Measurements from ENCODE around the gene SEC63.
A peak's percentile ranks its signal among the peaks of the same experiment; 100 is the strongest.
"Not testable (repeated sequence)": the region's sequence is repeated elsewhere in the genome, so short reads cannot be mapped to it uniquely, and the experiment has no call there.

Gene SEC63

GRCh38 chr6:107862383-107862782 is 95.6 kb downstream of the SEC63 start:
- DNase-seq (ENCODE audit: low spot score), result no peak

- not testable (repeated sequence) for DNase-seq (ENCODE audit: low spot score)
These were observed 97.0 kb downstream of the SEC63 start for GRCh38 chr6:107860963-107861362.

GRCh38 chr6:107860144-107860543 is 97.9 kb downstream of the SEC63 start:
- DNase-seq (ENCODE audit: low spot score), result not testable (repeated sequence)

- no peak for DNase-seq (ENCODE audit: low spot score)
These were observed 104.8 kb downstream of the SEC63 start for GRCh38 chr6:107853230-107853629.

- DNase-seq (ENCODE audit: low spot score), result no peak
These were observed 108.7 kb downstream of the SEC63 start for GRCh38 chr6:107849325-107849724.

- peak; percentile 71 for DNase-seq (ENCODE audit: low spot score)
These were observed 109.9 kb downstream of the SEC63 start for GRCh38 chr6:107847844-107848802.

GRCh38 chr6:107846262-107846795 is 111.7 kb downstream of the SEC63 start:
- DNase-seq (ENCODE audit: low spot score), result no peak

- no peak for DNase-seq (ENCODE audit: low spot score)
These were observed 112.2 kb downstream of the SEC63 start for GRCh38 chr6:107845777-107846176.

- no peak for DNase-seq (ENCODE audit: low spot score)
These were observed 114.6 kb downstream of the SEC63 start for GRCh38 chr6:107843400-107843799.

GRCh38 chr6:107841275-107841670 is 116.7 kb downstream of the SEC63 start:
- no peak for DNase-seq (ENCODE audit: low spot score)

GRCh38 chr6:107840636-107841274 is 117.3 kb downstream of the SEC63 start:
- DNase-seq (ENCODE audit: low spot score), result no peak

- no peak for DNase-seq (ENCODE audit: low spot score)
These were observed 124.9 kb downstream of the SEC63 start for GRCh38 chr6:107833136-107833535.

- DNase-seq (ENCODE audit: low spot score), result no peak
These were observed 125.6 kb downstream of the SEC63 start for GRCh38 chr6:107832151-107833056.

- no peak for DNase-seq (ENCODE audit: low spot score)
These were observed 127.9 kb downstream of the SEC63 start for GRCh38 chr6:107830060-107830459.

GRCh38 chr6:107827541-107827940 is 130.5 kb downstream of the SEC63 start:
- no peak for DNase-seq (ENCODE audit: low spot score)

- peak; percentile 50 for DNase-seq (ENCODE audit: low spot score)
These were observed 134.9 kb downstream of the SEC63 start for GRCh38 chr6:107823047-107823557.

- DNase-seq (ENCODE audit: low spot score), result peak; percentile 73
These were observed 135.6 kb downstream of the SEC63 start for GRCh38 chr6:107822176-107823046.

- DNase-seq (ENCODE audit: low spot score), result no peak
These were observed 136.4 kb downstream of the SEC63 start for GRCh38 chr6:107821591-107821990.

- peak; percentile 36 for DNase-seq (ENCODE audit: low spot score)
These were observed 137.4 kb downstream of the SEC63 start for GRCh38 chr6:107820338-107821261.

GRCh38 chr6:107819964-107820337 is 138.1 kb downstream of the SEC63 start:
- DNase-seq (ENCODE audit: low spot score), result no peak
